A549 (cell line): Measurements from ENCODE around the gene CTBP2. TPM values are rescaled to one million over a fixed set of nuclear protein-coding genes. Genes with fewer than 3 reads are reported as not detected.
A peak's percentile ranks its signal among the peaks of the same experiment; 100 is the strongest.

Experiments used
- ATAC-seq, 2 experiments: fragments of 200-7000 bp in 1 of 2; fragments of >200 bp in 1 of 2; cut with Nextera tagmentation in 1 of 2; cut with Tn5 transposase in 1 of 2; 3 replicates each; pipeline versions ENCODE4 v1.8.0 to v1.9.1; 2018 to 2020; ENCODE audit warnings: mild to moderate bottlenecking in 1 of 2, moderate library complexity in 1 of 2
- CTCF ChIA-PET: fragments of 300-600 bp; sonication (Branson Sonifier 250); formaldehyde crosslinking; extraction: SDS; loops from one replicate; lab custom pipeline; 2021; ENCODE audit warnings: antibody characterized with exemption, inconsistent platforms; lab: Yijun Ruan, JAX
- POLR2A ChIA-PET: fragments of 350-600 bp; formaldehyde crosslinking; extraction: SDS; loops from one replicate; lab custom pipeline; 2021; ENCODE audit warnings: antibody characterized with exemption, inconsistent platforms; lab: Yijun Ruan, JAX
- DNase-seq, 2 experiments: peaks; one replicate each; pipeline versions ENCODE4 v3.0.0 to v3.0.0-alpha.2; 2011 to 2016; ENCODE audit warnings: low read depth in 1 of 2, low spot score in 1 of 2
- FAIRE-seq: peaks from 2 replicates; lab custom pipeline; 2011; peaks lifted over from hg19 to GRCh38; lab: Jason Lieb, UNC
- H3K27ac ChIP-seq, 2 experiments: fragments of >200 bp; sonication (Bioruptor Twin); formaldehyde crosslinking; 3 replicates each; pipeline ENCODE4 v1.5.1; 2016 to 2017
- H3K4me1 ChIP-seq: fragments of >200 bp; sonication (Bioruptor Twin); formaldehyde crosslinking; 3 replicates; pipeline ENCODE4 v1.6.1; 2016
- H3K4me2 ChIP-seq: fragments of >200 bp; sonication (Bioruptor Twin); formaldehyde crosslinking; 3 replicates; pipeline ENCODE4 v1.6.1; 2016
- H3K4me3 ChIP-seq: fragments of >200 bp; sonication (Bioruptor Twin); formaldehyde crosslinking; 3 replicates; pipeline ENCODE4 v1.5.1; 2016
- H3K9me3 ChIP-seq: fragments of >200 bp; sonication (Bioruptor Twin); formaldehyde crosslinking; 3 replicates; pipeline ENCODE4 v1.6.1; 2016
- ATOH8 ChIP-seq: fragments of 250-450 bp; sonication (Bioruptor Pico); IDR thresholded peaks from 2 replicates; pipeline ENCODE4 v1.5.0; 2020; ENCODE audit warnings: low read depth, mild to moderate bottlenecking, moderate library complexity
- BCL3 ChIP-seq: fragments of >200 bp; sonication (Bioruptor Twin); formaldehyde crosslinking; IDR thresholded peaks from 3 replicates; pipeline ENCODE4 v1.6.1; 2016
- CHD4 ChIP-seq: fragments of 200-600 bp; sonication (generic); IDR thresholded peaks from 2 replicates; pipeline ENCODE4 v1.6.1; 2016; ENCODE audit warnings: antibody characterized with exemption, mild to moderate bottlenecking, borderline replicate concordance
- EP300 ChIP-seq, 2 experiments: fragments of >200 bp; sonication (Bioruptor Twin); formaldehyde crosslinking; IDR thresholded peaks; 2 replicates in 1 of 2; 3 replicates in 1 of 2; pipeline ENCODE4 v1.6.1; 2016 to 2017
- ESRRA ChIP-seq: fragments of 150-350 bp; IDR thresholded peaks from 2 replicates; pipeline ENCODE4 v1.6.1; 2014; ENCODE audit warnings: mild to moderate bottlenecking, low read length, borderline replicate concordance
- FOSL2 ChIP-seq, 2 experiments: fragments of 450-650 bp in 1 of 2; fragments of >200 bp in 1 of 2; sonication (Bioruptor Twin) in 1 of 2; formaldehyde crosslinking; IDR thresholded peaks; 2 replicates each; pipeline versions ENCODE4 v1.5.0 to v1.6.1; 2016 to 2020; ENCODE audit warnings: mild to moderate bottlenecking in 1 of 2, moderate library complexity in 1 of 2
- GATA3 ChIP-seq: IDR thresholded peaks from 2 replicates; pipeline ENCODE4 v1.6.1; 2012; ENCODE audit warnings: borderline replicate concordance
- JUN ChIP-seq, 2 experiments: fragments of >200 bp; sonication (Bioruptor Twin); formaldehyde crosslinking; IDR thresholded peaks; 2 replicates in 1 of 2; 3 replicates in 1 of 2; pipeline ENCODE4 v1.6.1; 2016 to 2017
- KDM5A ChIP-seq: fragments of 200-600 bp; sonication (generic); IDR thresholded peaks from 2 replicates; pipeline ENCODE4 v1.6.1; 2016; ENCODE audit warnings: antibody characterized with exemption, mild to moderate bottlenecking
- MAFK ChIP-seq: fragments of 450-650 bp; IDR thresholded peaks from 2 replicates; pipeline ENCODE4 v1.6.1; 2014; ENCODE audit not compliant: partially characterized antibody
- MAZ ChIP-seq: fragments of 150-350 bp; IDR thresholded peaks from 2 replicates; pipeline ENCODE4 v1.6.1; 2014; ENCODE audit warnings: antibody characterized with exemption, low read depth, low read length, borderline replicate concordance
- NFE2L2 ChIP-seq: fragments of 150-350 bp; conservative IDR thresholded peaks from 2 replicates; pipeline ENCODE4 v1.6.1; 2014; ENCODE audit warnings: low read length
- NPAS2 ChIP-seq: fragments of 250-450 bp; sonication (Bioruptor Pico); IDR thresholded peaks from 2 replicates; pipeline ENCODE4 v1.8.0; 2022; ENCODE audit warnings: mild to moderate bottlenecking, moderate library complexity, borderline replicate concordance
- POLR2AphosphoS2 ChIP-seq: conservative IDR thresholded peaks from 2 replicates; pipeline ENCODE4 v1.6.1; 2012; ENCODE audit warnings: low read length, improper control_type of control experiment, inconsistent platforms
- RARB ChIP-seq: fragments of 250-450 bp; sonication (Bioruptor Pico); IDR thresholded peaks from 2 replicates; pipeline ENCODE4 v1.8.0; 2021; ENCODE audit warnings: mild to moderate bottlenecking, moderate library complexity
- REST ChIP-seq: fragments of 200-600 bp; sonication (generic); IDR thresholded peaks from 2 replicates; pipeline ENCODE4 v1.6.1; 2016; ENCODE audit warnings: antibody characterized with exemption, mild to moderate bottlenecking, moderate library complexity
- TP53 ChIP-seq: fragments of 250-450 bp; sonication (Bioruptor Pico); IDR thresholded peaks from 2 replicates; pipeline ENCODE4 v1.5.0; 2021; ENCODE audit warnings: mild to moderate bottlenecking, moderate library complexity
- ZC3H11A ChIP-seq: fragments of 450-650 bp; IDR thresholded peaks from 2 replicates; pipeline ENCODE4 v1.6.1; 2014; ENCODE audit warnings: antibody characterized with exemption, mild to moderate bottlenecking
- ZFP36 ChIP-seq: fragments of 450-650 bp; IDR thresholded peaks from 2 replicates; pipeline ENCODE4 v1.6.1; 2014; ENCODE audit warnings: borderline replicate concordance; ENCODE audit not compliant: partially characterized antibody
- ZSCAN20 ChIP-seq: fragments of 250-450 bp; sonication (Bioruptor Pico); IDR thresholded peaks from 2 replicates; pipeline ENCODE4 v1.8.0; 2022; ENCODE audit warnings: mild to moderate bottlenecking, moderate library complexity
- WGBS: methylation state at CpG from one replicate; pipeline ENCODE4 v1.1.6; 2017; ENCODE audit errors: missing lambda C conversion rate; 5-methylcytosine and 5-hydroxymethylcytosine counted together
- polyA plus RNA-seq, 4 experiments: library from polyadenylated mRNA; depleted of rRNA in 3 of 4; stranded (reverse); fragments of >200 nt; fragmentation: RNase III in 1 of 4; extraction: RNeasy Plus Mini Kit Qiagen cat#74134 plus additional on column Dnase treatment in 1 of 4; gene quantifications; 2 replicates in 3 of 4; 3 replicates in 1 of 4; pipeline ENCODE4 v1.2.3, GENCODE V29; 2011 to 2017
- TF ChIP-seq, protein P1 (sequence below): fragments of >200 bp; sonication (Bioruptor Twin); formaldehyde crosslinking; IDR thresholded peaks from 2 replicates; pipeline ENCODE4 v1.6.1; 2016
- TF ChIP-seq, protein P2 (sequence below): fragments of >200 bp; sonication (Bioruptor Twin); formaldehyde crosslinking; IDR thresholded peaks from 3 replicates; pipeline ENCODE4 v1.5.1; 2016
- TF ChIP-seq, protein P3 (sequence below): IDR thresholded peaks from 2 replicates; pipeline ENCODE4 v1.6.1; 2012; ENCODE audit warnings: low read depth, borderline replicate concordance

CTBP2 gene
- polyA plus RNA-seq, 2 of the 4 experiments (the other 2 are of a cell fraction), result 74.9 to 78.9 TPM

DNA sequence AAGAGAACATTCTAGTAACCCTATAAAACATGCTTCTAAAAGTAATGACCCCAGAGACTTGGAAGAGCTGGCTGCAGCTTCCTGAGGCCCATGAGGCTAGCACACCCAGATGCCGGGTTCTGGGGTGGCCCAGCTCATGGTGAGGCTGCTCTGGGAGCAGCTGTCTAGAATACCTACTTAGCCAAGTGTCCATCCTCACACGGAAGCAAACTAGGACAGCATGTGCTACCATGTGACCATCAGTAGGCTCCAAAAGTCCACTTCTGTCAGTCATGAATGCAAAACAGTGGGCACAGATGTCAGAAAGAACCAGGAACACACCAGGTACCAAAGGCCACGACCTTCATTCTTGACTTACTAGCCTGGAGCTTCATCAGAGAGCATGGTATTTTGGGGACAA is 32.4 kb downstream of the CTBP2 start:
- no peak for FAIRE-seq
- H3K4me3 ChIP-seq, result no peak overlapping the region
- POLR2A ChIA-PET, result no interaction called here
- 89% methylated on average over 3 of the region's 3 CpGs for WGBS
- TF ChIP-seq KDM5A (no peak), POLR2AphosphoS2 (no peak), FOSL2 (IDR thresholded peaks at IDR 0.05) (no peak), FOSL2 (CRISPR knock-in tag; IDR thresholded peaks at IDR 0.05) (no peak), RARB (no peak), EP300 (IDR thresholded peaks at IDR 0.05) (no peak), MAFK (no peak), ESRRA (no peak), NFE2L2 (no peak), CHD4 (no peak), ZSCAN20 (CRISPR knock-in tag) (no peak), ATOH8 (no peak)
- TF ChIP-seq, protein P1, sequence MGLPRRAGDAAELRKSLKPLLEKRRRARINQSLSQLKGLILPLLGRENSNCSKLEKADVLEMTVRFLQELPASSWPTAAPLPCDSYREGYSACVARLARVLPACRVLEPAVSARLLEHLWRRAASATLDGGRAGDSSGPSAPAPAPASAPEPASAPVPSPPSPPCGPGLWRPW, result no peak
- TF ChIP-seq, all 56 proteins: peak for 0
- DNase-seq, result no peak
- Histone ChIP-seq H3K4me2 (no peak overlapping the region), H3K4me1 (peaks cover 52% of the 10 kb centered on the region), H3K9me3 (no peaks in the 10 kb centered on the region), H3K27ac (peak overlapping the region in 1 of 2 experiments; percentile 10; a peak in 1 of 6 replicates)
- no peak for ATAC-seq
- CTCF ChIA-PET, result interaction anchor here (0.8 to 4.3 kb wide), 3 partner anchors 15 to 80 kb away, joined by 4 to 15 read pairs (median 10); no protein-coding TSS in a partner anchor

GRCh38 chr10:125127110-125127509 is 33.3 kb downstream of the CTBP2 start:
- DNase-seq (no peak), ATAC-seq (no peak), FAIRE-seq (no peak)
- no peak for TF ChIP-seq ZC3H11A
- TF ChIP-seq TP53 (CRISPR knock-in tag), result no peak
- no peak for TF ChIP-seq GATA3
- H3K4me2 ChIP-seq, result no peak overlapping the region
- no peak overlapping the region for H3K4me3 ChIP-seq
- H3K9me3 ChIP-seq, result no peaks in the 10 kb centered on the region
- no peak overlapping the region for H3K27ac ChIP-seq
- CTCF ChIA-PET, result interaction anchor here (2.8 to 4.3 kb wide), 2 partner anchors 66 to 79 kb away, joined by 10 to 15 read pairs; no protein-coding TSS in a partner anchor
- WGBS, result 98% methylated on average over 5 of the region's 5 CpGs
- POLR2A ChIA-PET, result no interaction called here
- peaks cover 54% of the 10 kb centered on the region for H3K4me1 ChIP-seq

GRCh38 chr10:125125951-125126735 is 34.2 kb downstream of the CTBP2 start:
- TF ChIP-seq BCL3, result no peak
- TF ChIP-seq ZFP36, result no peak
- TF ChIP-seq, protein P2, sequence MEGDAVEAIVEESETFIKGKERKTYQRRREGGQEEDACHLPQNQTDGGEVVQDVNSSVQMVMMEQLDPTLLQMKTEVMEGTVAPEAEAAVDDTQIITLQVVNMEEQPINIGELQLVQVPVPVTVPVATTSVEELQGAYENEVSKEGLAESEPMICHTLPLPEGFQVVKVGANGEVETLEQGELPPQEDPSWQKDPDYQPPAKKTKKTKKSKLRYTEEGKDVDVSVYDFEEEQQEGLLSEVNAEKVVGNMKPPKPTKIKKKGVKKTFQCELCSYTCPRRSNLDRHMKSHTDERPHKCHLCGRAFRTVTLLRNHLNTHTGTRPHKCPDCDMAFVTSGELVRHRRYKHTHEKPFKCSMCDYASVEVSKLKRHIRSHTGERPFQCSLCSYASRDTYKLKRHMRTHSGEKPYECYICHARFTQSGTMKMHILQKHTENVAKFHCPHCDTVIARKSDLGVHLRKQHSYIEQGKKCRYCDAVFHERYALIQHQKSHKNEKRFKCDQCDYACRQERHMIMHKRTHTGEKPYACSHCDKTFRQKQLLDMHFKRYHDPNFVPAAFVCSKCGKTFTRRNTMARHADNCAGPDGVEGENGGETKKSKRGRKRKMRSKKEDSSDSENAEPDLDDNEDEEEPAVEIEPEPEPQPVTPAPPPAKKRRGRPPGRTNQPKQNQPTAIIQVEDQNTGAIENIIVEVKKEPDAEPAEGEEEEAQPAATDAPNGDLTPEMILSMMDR, result no peak
- no peak for TF ChIP-seq MAZ
- no peak for TF ChIP-seq NPAS2 (CRISPR knock-in tag)
- TF ChIP-seq MAFK, result no peak
- TF ChIP-seq TP53 (CRISPR knock-in tag), result no peak
- TF ChIP-seq, protein P3, sequence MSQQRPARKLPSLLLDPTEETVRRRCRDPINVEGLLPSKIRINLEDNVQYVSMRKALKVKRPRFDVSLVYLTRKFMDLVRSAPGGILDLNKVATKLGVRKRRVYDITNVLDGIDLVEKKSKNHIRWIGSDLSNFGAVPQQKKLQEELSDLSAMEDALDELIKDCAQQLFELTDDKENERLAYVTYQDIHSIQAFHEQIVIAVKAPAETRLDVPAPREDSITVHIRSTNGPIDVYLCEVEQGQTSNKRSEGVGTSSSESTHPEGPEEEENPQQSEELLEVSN, result no peak
- TF ChIP-seq, protein P1, result no peak
- no peak for TF ChIP-seq REST
- no peak for TF ChIP-seq JUN (IDR thresholded peaks at IDR 0.05)
- TF ChIP-seq, all 56 proteins: peak for 0
- peaks cover 64% of the 10 kb centered on the region for H3K4me1 ChIP-seq
- no peaks in the 10 kb centered on the region for H3K9me3 ChIP-seq
- ChIA-PET POLR2A (no interaction called here), CTCF (interaction anchor here (0.8 to 1.4 kb wide), 3 partner anchors 9 to 19 kb away, joined by 3 to 6 read pairs (median 3); no protein-coding TSS in a partner anchor)
- FAIRE-seq (peak; percentile 13), DNase-seq (no peak), ATAC-seq (no peak)
- H3K4me3 ChIP-seq, result no peak overlapping the region
- H3K27ac ChIP-seq, result peak overlapping the region in 1 of 2 experiments; percentile 52; a peak in 2 of 6 replicates
- 94% methylated on average over 22 of the region's 22 CpGs for WGBS
- H3K4me2 ChIP-seq, result no peak overlapping the region
